HG02938 (cell line): Measurements from ENCODE around the gene KANSL1L.
"Not testable (repeated sequence)": the region's sequence is repeated elsewhere in the genome, so short reads cannot be mapped to it uniquely, and the experiment has no call there.

ENCODE experiments used
- ATAC-seq: cut with Tn5 transposase; IDR thresholded peaks from one replicate; pipeline ENCODE4 v1.9.1; 2021; ENCODE audit warnings: mild to moderate bottlenecking, moderate library complexity; ENCODE audit not compliant: unreplicated experiment

KANSL1L gene

GRCh38 chr2:210177769-210178168, 6.6 kb upstream of the KANSL1L start:
- ATAC-seq: no peak

GRCh38 chr2:210177115-210177514, 5.9 kb upstream of the KANSL1L start:
- ATAC-seq: not testable (repeated sequence)

GRCh38 chr2:210174086-210174485, 2.9 kb upstream of the KANSL1L start:
- no peak for ATAC-seq

- no peak for ATAC-seq
Observed at GRCh38 chr2:210172219-210172575, 988 bp upstream of the KANSL1L start.

GRCh38 chr2:210170446-210171303, 534 bp downstream of the KANSL1L start:
- peak; percentile 66 for ATAC-seq

GRCh38 chr2:210170196-210170445, 1.1 kb downstream of the KANSL1L start:
- no peak for ATAC-seq

- peak; percentile 36 for ATAC-seq
Observed at GRCh38 chr2:210169516-210170195, 1.6 kb downstream of the KANSL1L start.

GRCh38 chr2:210167227-210167626, 4.0 kb downstream of the KANSL1L start:
- no peak for ATAC-seq

- no peak for ATAC-seq
Observed at GRCh38 chr2:210162466-210163124, 8.6 kb downstream of the KANSL1L start.

GRCh38 chr2:210159059-210159458, 12.2 kb downstream of the KANSL1L start:
- no peak for ATAC-seq

- no peak for ATAC-seq
Observed at GRCh38 chr2:210158236-210158635, 13.0 kb downstream of the KANSL1L start.

GRCh38 chr2:210157526-210157925, 13.7 kb downstream of the KANSL1L start:
- no peak for ATAC-seq

- no peak for ATAC-seq
Observed at GRCh38 chr2:210147614-210148013, 23.6 kb downstream of the KANSL1L start.

GRCh38 chr2:210132239-210132638, 39.0 kb downstream of the KANSL1L start:
- ATAC-seq: no peak

- no peak for ATAC-seq
Observed at GRCh38 chr2:210128961-210129360, 42.2 kb downstream of the KANSL1L start.

GRCh38 chr2:210113614-210114235, 57.5 kb downstream of the KANSL1L start:
- ATAC-seq: no peak

GRCh38 chr2:210112871-210113270, 58.3 kb downstream of the KANSL1L start:
- ATAC-seq: no peak

- no peak for ATAC-seq
Observed at GRCh38 chr2:210099940-210100339, 71.3 kb downstream of the KANSL1L start.

GRCh38 chr2:210094787-210095186, 76.4 kb downstream of the KANSL1L start:
- ATAC-seq: no peak

GRCh38 chr2:210092791-210093190, 78.4 kb downstream of the KANSL1L start:
- ATAC-seq: no peak

- no peak for ATAC-seq
Observed at GRCh38 chr2:210086930-210087329, 84.3 kb downstream of the KANSL1L start.

GRCh38 chr2:210086292-210086691, 84.9 kb downstream of the KANSL1L start:
- ATAC-seq: no peak
